HG03095 (cell line): ENCODE results near the gene PTPRD.

ENCODE experiments used
- ATAC-seq: cut with Tn5 transposase; IDR thresholded peaks from one replicate; pipeline ENCODE4 v1.9.1; 2021; ENCODE audit warnings: moderate library complexity; ENCODE audit not compliant: unreplicated experiment

Gene PTPRD

GRCh38 chr9:10272830-10273229 lies 340.0 kb downstream of the PTPRD start:
- ATAC-seq: no peak

DNA sequence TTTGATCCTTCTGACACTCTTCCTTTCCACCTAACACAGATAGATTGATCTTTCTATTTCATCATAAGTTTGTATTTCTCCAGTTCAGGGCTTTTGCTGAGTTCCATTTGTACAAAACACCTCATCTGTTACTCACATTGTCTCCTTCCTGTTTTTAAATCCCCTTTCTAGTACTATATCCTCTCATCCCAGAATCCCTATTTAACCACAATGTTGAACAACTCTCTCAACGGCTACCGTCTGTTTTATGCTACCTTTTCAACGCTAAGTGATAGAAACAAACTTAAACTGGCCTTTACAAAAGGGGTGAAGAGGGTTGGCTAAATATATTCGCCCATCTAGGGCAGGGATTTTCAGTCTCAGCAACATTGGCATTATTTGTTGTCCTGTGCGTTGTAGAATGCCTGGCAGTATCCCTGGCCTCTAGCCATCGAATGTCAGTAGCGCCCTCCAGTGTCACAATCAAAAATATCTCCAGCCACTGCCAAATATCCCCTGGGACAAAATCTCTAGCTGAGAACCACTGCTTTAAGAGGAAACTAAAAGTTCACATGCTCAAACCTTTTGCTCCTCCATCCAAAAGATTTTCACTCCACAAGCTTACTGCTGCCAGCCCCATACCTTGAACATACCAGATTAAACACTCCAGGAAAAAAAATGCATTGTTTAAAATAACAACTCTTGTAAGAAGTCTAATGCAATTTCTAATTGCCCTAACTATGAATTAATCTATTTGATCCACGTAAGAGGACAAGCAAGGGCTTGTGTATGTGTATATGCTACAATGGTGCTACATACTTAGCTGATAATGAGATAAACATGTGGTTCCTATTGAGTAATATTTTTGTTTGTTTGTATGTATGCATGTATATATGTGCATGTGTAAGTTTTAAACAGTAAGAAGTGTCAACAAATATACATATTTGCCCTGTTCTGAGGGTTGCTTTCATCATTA lies 344.0 kb downstream of the PTPRD start:
- no peak for ATAC-seq

DNA sequence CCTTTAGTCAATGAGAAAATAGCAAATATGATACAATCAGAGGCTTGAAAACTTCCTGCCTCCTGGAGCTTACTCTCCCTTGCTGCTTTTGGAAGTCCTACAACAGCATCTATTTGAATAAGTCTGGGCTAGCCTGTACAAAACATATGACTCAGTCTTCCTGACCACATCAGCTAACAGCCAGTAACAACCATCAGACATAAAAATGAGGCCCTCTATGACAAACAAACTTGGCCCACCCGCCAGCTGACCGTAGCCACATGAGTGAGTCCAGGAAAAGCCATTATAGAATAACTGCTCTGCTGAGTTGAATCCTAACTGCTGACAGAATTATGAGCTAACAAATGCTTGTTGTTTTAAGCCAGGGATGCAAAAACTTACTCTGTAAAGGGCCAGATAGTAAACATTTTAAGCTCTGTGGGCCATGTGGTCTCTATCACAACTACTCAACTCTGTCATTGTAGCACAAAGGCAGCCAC lies 347.6 kb downstream of the PTPRD start:
- no peak for ATAC-seq

DNA sequence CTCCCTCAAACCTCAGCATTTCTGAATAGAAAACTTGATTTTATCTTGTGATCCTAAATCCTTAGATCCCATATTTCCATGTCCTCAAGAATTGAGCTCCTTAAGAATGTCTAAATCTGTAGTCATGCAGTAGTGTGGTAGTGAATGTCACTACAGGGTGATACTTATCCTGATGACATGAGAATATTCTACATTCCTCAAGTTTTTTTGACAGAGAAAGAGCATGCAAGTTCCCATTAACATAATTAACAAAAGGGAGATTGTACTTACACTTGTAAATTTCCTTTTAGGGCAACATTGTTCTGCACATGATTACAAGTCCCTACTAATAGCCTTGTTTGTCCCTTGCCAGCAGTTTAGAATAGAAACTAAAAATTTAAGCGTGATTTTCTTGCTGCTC lies 352.3 kb downstream of the PTPRD start:
- no peak for ATAC-seq

DNA sequence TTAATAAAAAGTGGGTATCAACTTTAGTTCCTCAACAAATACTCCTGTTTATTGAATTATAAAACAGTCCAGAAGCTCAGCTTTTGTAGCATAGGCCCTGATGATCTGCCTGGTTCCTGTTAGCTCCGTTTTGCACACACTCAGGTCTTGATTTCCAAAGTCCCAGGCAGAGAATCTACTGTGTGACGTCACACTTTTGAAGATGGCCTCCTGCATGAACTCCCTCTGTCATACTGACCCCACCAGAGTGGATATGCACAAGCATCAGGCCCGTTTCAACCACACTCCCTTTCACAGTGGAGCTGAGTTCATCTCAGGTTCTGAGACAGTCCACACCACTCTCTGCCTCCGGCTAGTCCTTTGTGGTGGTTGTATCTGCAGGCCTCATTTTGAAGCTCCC lies 353.1 kb downstream of the PTPRD start:
- no peak for ATAC-seq

GRCh38 chr9:10255758-10256157 lies 357.0 kb downstream of the PTPRD start:
- no peak for ATAC-seq

DNA sequence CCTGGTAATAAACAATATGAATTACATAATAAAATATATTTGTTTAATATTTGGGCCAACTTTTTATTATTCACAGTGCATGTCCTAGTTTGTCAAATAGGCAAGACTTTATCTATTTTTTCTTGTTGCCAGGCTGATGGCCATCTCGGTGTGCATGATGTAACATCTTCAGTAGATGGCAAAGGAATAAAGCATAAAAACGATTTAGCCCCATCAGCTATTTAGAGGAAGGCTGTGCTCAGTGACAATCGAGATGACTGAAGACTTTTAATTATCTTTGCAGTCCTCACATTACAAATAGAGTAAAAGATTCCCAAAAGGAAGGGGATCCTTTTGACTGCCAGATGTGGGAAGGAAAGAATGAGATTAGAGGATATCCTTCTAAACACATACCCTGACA lies 358.5 kb downstream of the PTPRD start:
- no peak for ATAC-seq

DNA sequence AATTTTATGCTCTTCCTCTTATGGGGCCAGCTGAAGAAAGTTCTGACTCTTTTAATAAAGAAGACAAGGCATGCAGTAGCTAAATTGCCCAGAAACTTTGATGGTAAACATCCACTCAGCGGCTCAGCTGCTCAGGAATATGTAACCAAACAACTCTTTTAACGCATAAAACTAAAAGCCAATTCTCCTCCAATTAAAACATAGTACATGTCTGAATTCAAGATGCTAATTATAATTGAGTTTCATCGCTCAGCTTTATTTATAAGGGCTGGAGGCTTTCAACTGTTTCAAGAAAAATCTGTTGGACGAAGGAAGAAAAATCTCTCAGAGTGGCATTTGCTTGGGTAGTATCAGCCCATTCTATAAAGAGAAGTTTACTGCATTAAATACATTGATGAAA lies 359.5 kb downstream of the PTPRD start:
- ATAC-seq: no peak

DNA sequence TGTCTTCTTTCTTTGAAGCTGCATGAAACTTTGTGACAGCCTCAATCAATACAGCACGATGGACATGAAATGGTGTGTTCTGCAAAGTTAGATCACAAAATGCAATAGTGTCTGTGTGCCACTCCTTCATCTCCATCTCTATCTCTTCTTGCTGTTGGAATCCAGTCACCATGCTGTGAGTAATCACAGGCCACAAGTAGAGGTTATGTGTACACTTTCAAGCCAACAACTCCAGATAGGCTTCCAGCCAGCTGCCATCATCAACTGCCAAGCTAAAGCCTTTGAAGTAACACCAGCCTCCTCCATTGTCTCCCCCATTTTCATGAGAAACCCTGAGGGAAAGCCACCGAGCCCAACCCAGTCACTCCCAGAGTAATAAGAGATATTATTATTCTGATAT lies 360.6 kb downstream of the PTPRD start:
- no peak for ATAC-seq

DNA sequence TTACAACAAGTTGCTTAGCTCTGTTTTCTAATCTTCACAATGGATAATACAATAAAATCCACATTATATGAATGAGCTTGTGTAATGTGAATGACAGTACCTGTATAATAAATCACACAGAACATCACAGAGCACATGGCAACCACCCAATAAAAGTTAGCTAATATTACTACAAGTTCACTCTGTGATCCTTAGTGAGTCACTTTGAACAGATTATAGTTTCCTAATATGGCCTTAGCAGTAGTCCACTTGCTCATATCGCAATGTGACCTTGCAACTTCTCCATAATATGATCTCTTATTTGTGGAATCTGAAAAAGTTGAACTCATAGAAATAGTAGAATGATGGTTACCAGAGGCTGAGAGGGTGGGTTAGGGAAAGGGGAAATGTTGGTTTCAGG lies 361.3 kb downstream of the PTPRD start:
- ATAC-seq: no peak

- ATAC-seq: no peak
Observed at GRCh38 chr9:10250219-10250618, 362.6 kb downstream of the PTPRD start.

DNA sequence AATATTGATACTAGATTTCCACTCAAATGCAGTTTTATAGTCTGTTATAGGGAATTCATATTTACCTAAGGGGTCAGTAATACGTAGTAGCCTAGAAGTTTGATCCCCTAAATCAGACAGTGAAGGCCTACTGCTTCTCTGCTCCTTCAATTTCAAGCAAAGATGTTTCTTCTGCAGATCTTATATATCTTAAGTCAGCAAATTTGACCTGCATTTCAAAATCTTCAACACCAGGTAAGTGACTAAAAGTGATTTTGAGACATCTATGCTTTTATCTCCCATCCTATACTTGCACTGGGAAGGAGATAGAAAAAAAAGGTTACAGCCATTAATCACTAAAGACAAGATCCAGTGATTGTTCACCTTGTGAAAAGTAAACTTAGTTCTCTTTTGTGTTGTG lies 363.9 kb downstream of the PTPRD start:
- no peak for ATAC-seq

DNA sequence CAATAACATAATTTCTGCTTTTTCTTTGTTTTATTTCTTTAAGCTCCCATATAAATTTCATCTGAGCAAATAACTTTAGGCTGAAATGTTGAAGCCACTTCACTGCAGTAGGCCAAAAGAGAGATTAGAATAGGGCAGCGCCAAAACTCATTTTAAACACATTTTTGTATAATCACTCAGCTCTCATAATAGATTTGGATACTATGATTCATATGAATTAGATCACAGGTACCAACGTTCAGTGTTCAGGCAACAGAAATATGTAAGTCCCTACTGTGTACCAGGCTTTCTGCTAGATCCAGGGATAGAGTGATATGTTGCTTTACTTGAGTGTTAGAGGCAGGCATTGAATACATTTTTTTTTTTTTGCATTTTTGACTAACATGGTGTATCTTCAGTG lies 370.5 kb downstream of the PTPRD start:
- ATAC-seq: no peak

GRCh38 chr9:10238087-10238486 lies 374.7 kb downstream of the PTPRD start:
- no peak for ATAC-seq

- ATAC-seq: no peak
Observed at GRCh38 chr9:10237584-10237983, 375.2 kb downstream of the PTPRD start.

DNA sequence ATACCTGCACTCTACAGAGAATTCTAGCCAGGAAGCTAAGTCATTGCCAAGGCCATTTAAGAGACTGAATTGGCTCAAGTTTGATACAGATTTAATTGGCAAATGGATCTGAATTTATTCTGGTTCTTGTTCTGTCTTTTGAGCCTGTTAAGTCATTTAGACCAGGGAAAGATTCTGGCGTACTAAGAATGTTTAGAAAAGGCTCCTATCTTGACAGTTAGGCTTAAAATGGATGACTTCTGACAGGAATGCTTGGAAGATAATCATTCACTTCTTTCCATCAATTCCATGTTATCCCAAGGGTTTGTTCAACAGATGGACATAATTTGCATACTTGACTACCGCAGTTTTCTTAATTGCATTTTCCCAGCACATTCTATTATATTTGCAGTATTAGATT lies 376.6 kb downstream of the PTPRD start:
- no peak for ATAC-seq

GRCh38 chr9:10235376-10235775 lies 377.4 kb downstream of the PTPRD start:
- ATAC-seq: no peak

DNA sequence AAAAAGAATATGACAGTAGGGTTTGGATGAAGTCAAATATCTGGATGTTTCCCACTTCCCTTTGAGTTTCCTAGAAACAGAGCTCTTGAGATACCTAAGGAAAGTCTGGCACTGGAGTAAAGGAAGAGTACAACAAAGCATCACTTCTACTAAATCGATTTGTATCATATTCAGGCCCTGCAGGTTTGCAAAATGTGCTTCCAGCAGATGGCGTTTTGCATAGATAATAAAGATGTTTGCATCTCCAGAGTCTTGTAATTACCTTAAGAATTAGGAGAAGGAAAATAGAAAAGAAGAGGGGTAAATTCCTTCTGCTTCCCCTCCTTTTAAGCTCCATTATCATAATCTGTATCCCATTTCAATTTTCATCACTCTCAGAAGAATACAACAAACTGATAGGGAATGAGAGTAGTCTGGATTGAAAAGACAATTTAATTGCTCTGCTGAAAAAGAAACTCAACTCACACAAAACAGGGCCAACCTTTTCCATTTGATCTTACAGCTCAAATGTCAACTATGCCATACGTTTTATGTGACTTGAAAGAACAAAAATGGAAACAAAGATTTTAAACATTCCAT lies 380.4 kb downstream of the PTPRD start:
- ATAC-seq: no peak

GRCh38 chr9:10230512-10230911 lies 382.3 kb downstream of the PTPRD start:
- ATAC-seq: peak; percentile 71

DNA sequence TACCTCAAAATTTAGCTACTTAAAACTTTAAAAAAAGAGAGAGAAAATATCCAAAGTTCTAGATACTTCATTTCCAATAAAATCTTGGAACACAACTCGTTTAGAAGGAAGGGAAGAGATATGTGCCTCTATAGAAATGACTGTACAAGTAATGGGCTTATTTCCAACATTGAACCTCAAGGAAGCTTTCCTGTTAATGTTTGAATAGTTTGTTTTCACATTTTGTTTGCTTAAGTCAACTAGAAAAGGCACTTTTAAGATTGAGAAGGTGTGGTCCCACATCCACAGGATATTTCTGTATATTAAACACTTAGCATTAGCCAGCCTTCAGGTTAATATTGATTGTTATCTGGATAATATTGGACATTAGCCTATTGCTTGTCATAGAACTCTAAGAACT lies 384.7 kb downstream of the PTPRD start:
- no peak for ATAC-seq

GRCh38 chr9:10226996-10227395 lies 385.8 kb downstream of the PTPRD start:
- no peak for ATAC-seq

GRCh38 chr9:10212702-10213101 lies 400.1 kb downstream of the PTPRD start:
- no peak for ATAC-seq
